ENCODE data around the gene LECT2. TPM values are rescaled to one million over a fixed set of nuclear protein-coding genes. Genes with fewer than 3 reads are reported as not detected.

LECT2 gene
- total RNA-seq, 1 donor from 2014 or later = not detected

GRCh38 chr5:135997673-135998335 lies 43.0 kb upstream of the LECT2 start:
- TF ChIP-seq, protein P1, sequence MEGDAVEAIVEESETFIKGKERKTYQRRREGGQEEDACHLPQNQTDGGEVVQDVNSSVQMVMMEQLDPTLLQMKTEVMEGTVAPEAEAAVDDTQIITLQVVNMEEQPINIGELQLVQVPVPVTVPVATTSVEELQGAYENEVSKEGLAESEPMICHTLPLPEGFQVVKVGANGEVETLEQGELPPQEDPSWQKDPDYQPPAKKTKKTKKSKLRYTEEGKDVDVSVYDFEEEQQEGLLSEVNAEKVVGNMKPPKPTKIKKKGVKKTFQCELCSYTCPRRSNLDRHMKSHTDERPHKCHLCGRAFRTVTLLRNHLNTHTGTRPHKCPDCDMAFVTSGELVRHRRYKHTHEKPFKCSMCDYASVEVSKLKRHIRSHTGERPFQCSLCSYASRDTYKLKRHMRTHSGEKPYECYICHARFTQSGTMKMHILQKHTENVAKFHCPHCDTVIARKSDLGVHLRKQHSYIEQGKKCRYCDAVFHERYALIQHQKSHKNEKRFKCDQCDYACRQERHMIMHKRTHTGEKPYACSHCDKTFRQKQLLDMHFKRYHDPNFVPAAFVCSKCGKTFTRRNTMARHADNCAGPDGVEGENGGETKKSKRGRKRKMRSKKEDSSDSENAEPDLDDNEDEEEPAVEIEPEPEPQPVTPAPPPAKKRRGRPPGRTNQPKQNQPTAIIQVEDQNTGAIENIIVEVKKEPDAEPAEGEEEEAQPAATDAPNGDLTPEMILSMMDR (conservative IDR thresholded peaks at IDR 0.05; ENCODE audit: low read depth, low read length) = no peak
- no peak for DNase-seq (ENCODE audit: low read depth)

GRCh38 chr5:135996611-135997010 lies 41.8 kb upstream of the LECT2 start:
- TF ChIP-seq, protein P1 (conservative IDR thresholded peaks at IDR 0.05; ENCODE audit: low read depth, low read length) = no peak
- no peak overlapping the region for H3K4me3 ChIP-seq (ENCODE audit: low read depth, low read length)
- DNase-seq (ENCODE audit: low read depth) = no peak

More at GRCh38 chr5:135997673-135998335, 43.0 kb upstream of the LECT2 start:
- H3K4me3 ChIP-seq (ENCODE audit: low read depth, low read length) = no peak overlapping the region

DNA sequence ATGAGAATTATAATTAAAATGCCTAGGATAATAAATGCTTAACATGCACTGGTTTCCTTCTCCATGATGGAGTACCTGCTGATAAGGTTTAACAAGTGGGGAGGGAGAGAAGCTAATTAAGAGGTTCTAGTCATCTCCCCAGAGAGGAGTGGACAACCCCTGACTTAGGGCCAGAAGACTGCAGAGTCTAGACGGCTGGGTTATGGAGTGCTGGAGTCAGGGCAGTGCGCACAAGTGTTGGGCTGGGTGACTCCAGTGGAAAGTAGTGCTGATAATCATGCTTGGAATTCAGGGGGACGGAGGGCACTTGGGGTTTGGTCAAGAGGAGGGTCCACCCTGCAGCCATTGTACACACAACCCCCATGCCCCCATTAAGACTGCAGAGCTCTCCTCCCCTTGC lies 41.2 kb upstream of the LECT2 start:
- TF ChIP-seq, protein P1 (conservative IDR thresholded peaks at IDR 0.05; ENCODE audit: low read depth, low read length) = no peak
- H3K4me3 ChIP-seq (ENCODE audit: low read depth, low read length) = no peak overlapping the region
- DNase-seq (ENCODE audit: low read depth) = no peak

- no peak overlapping the region for H3K4me3 ChIP-seq (ENCODE audit: low read depth, low read length)
- TF ChIP-seq, protein P1 (conservative IDR thresholded peaks at IDR 0.05; ENCODE audit: low read depth, low read length) = no peak
- DNase-seq (ENCODE audit: low read depth) = no peak
These were observed 39.3 kb upstream of the LECT2 start for GRCh38 chr5:135993880-135994636.

- H3K4me3 ChIP-seq (ENCODE audit: low read depth, low read length) = no peak overlapping the region
- DNase-seq (ENCODE audit: low read depth) = no peak
- TF ChIP-seq, protein P1 (conservative IDR thresholded peaks at IDR 0.05; ENCODE audit: low read depth, low read length) = no peak
These were observed 38.6 kb upstream of the LECT2 start for GRCh38 chr5:135993335-135993879.

DNA sequence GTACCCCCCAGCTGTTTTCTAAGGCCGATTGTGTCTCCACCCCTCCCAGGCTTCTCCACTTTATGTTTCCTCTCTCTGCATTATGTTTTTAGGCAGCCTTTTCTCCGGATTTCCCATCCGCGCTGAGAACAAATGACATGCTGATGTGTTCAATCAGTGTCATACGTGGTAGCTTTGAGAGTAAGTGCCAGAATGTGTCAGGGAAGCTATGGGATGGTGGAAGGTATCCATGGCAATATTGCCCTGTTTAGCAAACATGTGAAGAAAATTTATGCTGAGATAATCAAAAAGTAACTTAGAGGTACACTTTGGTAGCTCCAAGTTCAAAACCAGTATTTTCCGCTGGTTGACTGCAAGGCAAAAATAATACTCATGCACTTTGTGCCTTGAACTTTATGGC lies 36.6 kb upstream of the LECT2 start:
- H3K4me3 ChIP-seq (ENCODE audit: low read depth, low read length) = no peak overlapping the region
- no peak for DNase-seq (ENCODE audit: low read depth)
- TF ChIP-seq, protein P1 (conservative IDR thresholded peaks at IDR 0.05; ENCODE audit: low read depth, low read length) = no peak

All from epithelial cell of proximal tubule (primary cell).